Chondrocyte (in vitro differentiated cells): ENCODE results near the gene CALM1. TPM values are rescaled to one million over a fixed set of nuclear protein-coding genes. Genes with fewer than 3 reads are reported as not detected.

Source experiments
- DNase-seq: peaks from one replicate; pipeline ENCODE4 v3.0.0; 2021; ENCODE audit warnings: mixed read lengths, low spot score
- H3K27ac Mint-ChIP-seq: one replicate; pipeline ENCODE4 v1.8.0; 2021; ENCODE audit warnings: mild to moderate bottlenecking, moderate library complexity, mixed read lengths; ENCODE audit not compliant: unreplicated experiment
- H3K27me3 Mint-ChIP-seq: 2 replicates; pipeline ENCODE4 v1.8.0; 2021; ENCODE audit warnings: low read depth, mixed read lengths
- H3K36me3 Mint-ChIP-seq: 2 replicates; pipeline ENCODE4 v1.8.0; 2021; ENCODE audit warnings: low read depth, mixed read lengths
- H3K4me1 Mint-ChIP-seq: 2 replicates; pipeline ENCODE4 v1.8.0; 2021; ENCODE audit warnings: low read depth, mild to moderate bottlenecking, mixed read lengths
- H3K4me3 Mint-ChIP-seq: one replicate; pipeline ENCODE4 v1.8.0; 2021; ENCODE audit warnings: mild to moderate bottlenecking, moderate library complexity, mixed read lengths; ENCODE audit not compliant: unreplicated experiment
- H3K9me3 Mint-ChIP-seq: 2 replicates; pipeline ENCODE4 v1.8.0; 2021; ENCODE audit warnings: low read depth, mixed read lengths
- total RNA-seq: library from RNA; stranded (reverse); gene quantifications from 3 replicates; pipeline ENCODE4 v1.2.1, GENCODE V29; 2021
- TF ChIP-seq, protein P1 (sequence below): fragments of 200-600 bp; sonication (generic); IDR thresholded peaks from 2 replicates; pipeline ENCODE4 v1.5.0; 2021; ENCODE audit warnings: antibody characterized with exemption, mild to moderate bottlenecking, moderate library complexity

The CALM1 gene
- total RNA-seq, 1 donor from 2014 or later: 273 TPM

DNA sequence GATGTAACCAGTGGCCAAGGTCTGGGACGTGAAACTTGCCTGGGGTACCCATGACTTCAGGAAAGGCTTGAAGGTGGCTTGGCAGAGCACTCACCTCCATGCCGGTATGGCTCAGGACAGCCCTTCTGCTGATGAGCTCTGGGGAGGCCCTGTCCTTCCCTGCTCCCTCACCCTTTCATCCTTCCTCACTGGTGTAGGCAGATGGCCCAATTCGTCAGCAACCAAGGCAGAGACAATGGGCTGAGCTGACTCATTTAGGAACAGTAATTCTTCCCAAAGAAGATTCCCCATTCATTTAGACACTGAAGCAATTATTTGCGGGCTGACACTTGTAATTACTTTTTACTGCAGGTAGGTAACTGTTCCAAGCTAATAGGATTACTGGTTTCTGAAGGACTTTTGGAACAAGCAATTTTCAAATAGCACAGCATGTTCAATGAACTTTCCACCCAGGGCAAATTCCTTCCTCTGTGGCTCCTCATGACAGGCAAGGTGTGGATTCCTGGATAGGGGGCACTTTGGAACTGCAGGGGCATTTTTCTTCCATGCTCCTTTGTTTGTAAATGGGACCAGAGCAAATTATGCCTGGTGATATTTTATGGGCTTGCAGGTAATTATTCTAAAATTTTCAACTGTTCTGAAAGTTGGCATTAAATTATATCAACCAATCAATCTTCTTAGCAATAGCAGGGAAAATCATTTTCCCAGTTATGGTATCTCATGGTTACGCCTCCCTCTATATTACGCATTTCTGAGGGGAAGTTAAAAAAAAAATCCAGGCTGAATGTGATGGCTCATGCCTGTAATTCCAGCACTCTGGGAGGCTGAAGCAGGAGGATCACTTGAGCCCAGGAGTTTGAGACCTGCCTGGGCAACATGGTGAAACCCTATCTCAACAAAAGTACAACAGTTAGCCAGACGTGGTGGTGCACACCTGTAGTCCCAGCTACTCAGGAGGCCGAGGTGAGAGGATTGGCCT is 41.0 kb upstream of the CALM1 start:
- H3K27me3 Mint-ChIP-seq: peaks cover 9% of the 10 kb centered on the region
- H3K4me3 Mint-ChIP-seq: no peak overlapping the region
- TF ChIP-seq, protein P1, sequence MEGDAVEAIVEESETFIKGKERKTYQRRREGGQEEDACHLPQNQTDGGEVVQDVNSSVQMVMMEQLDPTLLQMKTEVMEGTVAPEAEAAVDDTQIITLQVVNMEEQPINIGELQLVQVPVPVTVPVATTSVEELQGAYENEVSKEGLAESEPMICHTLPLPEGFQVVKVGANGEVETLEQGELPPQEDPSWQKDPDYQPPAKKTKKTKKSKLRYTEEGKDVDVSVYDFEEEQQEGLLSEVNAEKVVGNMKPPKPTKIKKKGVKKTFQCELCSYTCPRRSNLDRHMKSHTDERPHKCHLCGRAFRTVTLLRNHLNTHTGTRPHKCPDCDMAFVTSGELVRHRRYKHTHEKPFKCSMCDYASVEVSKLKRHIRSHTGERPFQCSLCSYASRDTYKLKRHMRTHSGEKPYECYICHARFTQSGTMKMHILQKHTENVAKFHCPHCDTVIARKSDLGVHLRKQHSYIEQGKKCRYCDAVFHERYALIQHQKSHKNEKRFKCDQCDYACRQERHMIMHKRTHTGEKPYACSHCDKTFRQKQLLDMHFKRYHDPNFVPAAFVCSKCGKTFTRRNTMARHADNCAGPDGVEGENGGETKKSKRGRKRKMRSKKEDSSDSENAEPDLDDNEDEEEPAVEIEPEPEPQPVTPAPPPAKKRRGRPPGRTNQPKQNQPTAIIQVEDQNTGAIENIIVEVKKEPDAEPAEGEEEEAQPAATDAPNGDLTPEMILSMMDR: no peak
- H3K9me3 Mint-ChIP-seq: no peaks in the 10 kb centered on the region
- H3K27ac Mint-ChIP-seq: no peak overlapping the region
- no peak for DNase-seq
- H3K36me3 Mint-ChIP-seq: no peaks in the 10 kb centered on the region
- H3K4me1 Mint-ChIP-seq: no peaks in the 10 kb centered on the region

DNA sequence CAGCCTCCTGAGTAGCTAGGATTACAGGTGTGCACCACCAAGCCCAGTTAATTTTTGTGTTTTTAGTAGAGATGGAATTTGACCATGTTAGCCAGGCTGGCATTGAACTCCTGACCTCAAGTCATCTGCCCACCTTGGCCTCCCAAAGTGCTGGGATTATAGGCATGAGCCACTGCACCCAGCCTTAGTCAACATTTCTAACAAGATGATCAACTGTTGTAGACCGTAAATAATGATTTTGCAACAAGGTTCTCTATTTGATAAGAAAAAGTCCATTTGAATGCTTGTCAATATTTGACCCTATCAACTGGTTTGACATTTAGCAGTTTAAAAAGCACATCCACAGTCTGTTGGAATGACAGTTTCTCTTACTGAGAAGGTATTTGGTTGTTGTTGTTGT is 39.9 kb upstream of the CALM1 start:
- Mint-ChIP-seq H3K36me3 (no peaks in the 10 kb centered on the region), H3K27me3 (peaks cover 9% of the 10 kb centered on the region), H3K9me3 (no peaks in the 10 kb centered on the region), H3K4me1 (no peaks in the 10 kb centered on the region), H3K4me3 (no peak overlapping the region), H3K27ac (no peak overlapping the region)
- DNase-seq: no peak
- TF ChIP-seq, protein P1: no peak

DNA sequence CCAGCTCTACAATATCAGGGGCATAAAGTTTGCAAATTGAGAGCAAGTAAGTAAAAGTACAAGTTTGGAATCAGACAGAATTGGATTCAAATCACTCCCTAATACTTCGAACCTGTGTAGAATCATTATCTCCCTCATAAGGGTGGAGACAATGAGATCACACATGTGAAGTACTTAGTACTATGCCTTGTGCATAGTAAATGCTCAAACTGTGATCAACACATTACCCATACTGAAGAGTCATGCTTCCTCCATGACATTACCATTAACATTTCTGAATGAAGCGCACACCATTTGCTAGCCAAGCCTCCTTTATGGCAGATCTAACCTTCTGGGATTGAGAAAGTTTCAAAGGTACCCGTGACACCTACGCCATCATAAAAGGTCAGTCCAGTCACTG is 38.5 kb upstream of the CALM1 start:
- Mint-ChIP-seq H3K27me3 (peaks cover 14% of the 10 kb centered on the region), H3K27ac (no peak overlapping the region), H3K4me1 (no peaks in the 10 kb centered on the region), H3K9me3 (no peaks in the 10 kb centered on the region), H3K4me3 (no peak overlapping the region), H3K36me3 (no peaks in the 10 kb centered on the region)
- TF ChIP-seq, protein P1: no peak
- no peak for DNase-seq

DNA sequence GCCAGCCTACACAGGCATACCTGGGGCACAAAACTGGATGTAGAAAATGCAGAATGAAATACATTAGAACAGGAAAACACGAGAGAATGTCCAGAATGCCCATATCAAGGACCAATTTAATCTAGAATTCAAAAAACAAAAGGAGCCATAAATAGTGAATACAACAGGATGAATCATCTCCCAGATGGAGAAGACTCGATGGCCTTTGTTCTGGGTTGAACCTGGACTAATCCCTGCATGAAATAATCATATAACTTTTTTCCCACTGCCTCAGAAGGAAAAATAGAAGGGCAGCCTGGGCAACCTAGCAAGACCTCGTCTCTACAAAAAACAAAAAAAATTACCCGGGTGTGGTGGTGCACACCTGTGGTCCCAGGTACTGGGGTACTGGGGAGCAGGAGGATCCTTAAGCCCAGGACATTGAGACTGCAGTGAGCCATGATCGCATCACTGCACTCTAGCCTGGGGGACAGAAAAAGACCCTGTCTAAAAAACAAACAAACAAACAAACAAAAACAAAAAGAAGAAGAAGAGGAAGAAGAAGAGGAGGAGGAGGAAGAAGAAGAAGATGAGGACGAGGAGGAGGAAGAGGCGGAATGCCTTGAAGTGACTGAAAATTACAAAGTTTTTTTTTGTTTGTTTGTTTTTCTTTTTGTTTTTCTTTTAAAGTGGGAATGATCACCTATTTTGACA is 34.8 kb upstream of the CALM1 start:
- no peaks in the 10 kb centered on the region for H3K4me1 Mint-ChIP-seq
- DNase-seq: no peak
- no peak overlapping the region for H3K27ac Mint-ChIP-seq
- H3K27me3 Mint-ChIP-seq: peaks cover 17% of the 10 kb centered on the region
- H3K36me3 Mint-ChIP-seq: no peaks in the 10 kb centered on the region
- no peak overlapping the region for H3K4me3 Mint-ChIP-seq
- TF ChIP-seq, protein P1: no peak
- H3K9me3 Mint-ChIP-seq: no peaks in the 10 kb centered on the region

DNA sequence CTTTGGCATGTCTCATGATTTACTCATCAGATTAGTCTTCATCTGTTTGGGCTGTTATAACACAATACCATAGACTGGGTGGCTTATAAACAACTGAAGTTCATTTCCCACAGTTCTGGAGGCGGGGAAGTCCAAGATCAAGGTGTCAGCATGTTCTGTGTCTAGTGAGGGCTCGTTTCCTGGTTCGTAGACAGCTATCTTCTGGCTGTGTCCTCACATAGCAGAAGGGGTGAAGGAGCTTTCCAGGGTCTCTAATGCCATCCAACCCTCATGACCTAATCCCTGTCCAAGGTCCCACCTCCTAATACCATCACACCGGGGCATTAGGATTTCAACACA is 34.3 kb upstream of the CALM1 start:
- no peak overlapping the region for H3K4me3 Mint-ChIP-seq
- no peaks in the 10 kb centered on the region for H3K36me3 Mint-ChIP-seq
- no peak overlapping the region for H3K27ac Mint-ChIP-seq
- DNase-seq: no peak
- H3K27me3 Mint-ChIP-seq: peaks cover 14% of the 10 kb centered on the region
- H3K4me1 Mint-ChIP-seq: no peaks in the 10 kb centered on the region
- TF ChIP-seq, protein P1: no peak
- no peaks in the 10 kb centered on the region for H3K9me3 Mint-ChIP-seq
